OCI-LY1 (cell line): ENCODE measurements around the gene ATXN7L1.

Source experiments
- H2AFZ ChIP-seq: fragments of 200-600 bp; sonication (generic), shearing (Covaris generic); 2 replicates; pipeline ENCODE4 v1.6.0; 2014; ENCODE audit warnings: antibody characterized with exemption, mild to moderate bottlenecking, low read length
- H3F3A ChIP-seq: fragments of 200-600 bp; sonication (generic), shearing (Covaris generic); 2 replicates; pipeline ENCODE4 v1.6.0; 2014; ENCODE audit warnings: mild to moderate bottlenecking, antibody characterized with exemption, low read length, moderate library complexity; ENCODE audit not compliant: insufficient read depth
- H3K27ac ChIP-seq: fragments of 200-600 bp; sonication (generic); 2 replicates; pipeline ENCODE4 v1.5.1; 2014; ENCODE audit warnings: low read length, mixed run types, mild to moderate bottlenecking, low read depth; ENCODE audit not compliant: poor library complexity, severe bottlenecking
- H3K27me3 ChIP-seq: fragments of 200-600 bp; sonication (generic); 2 replicates; pipeline ENCODE4 v1.6.0; 2014; ENCODE audit warnings: antibody characterized with exemption, mild to moderate bottlenecking, low read length, moderate library complexity; ENCODE audit not compliant: insufficient read depth
- H3K36me3 ChIP-seq: fragments of 200-600 bp; sonication (generic); 2 replicates; pipeline ENCODE4 v1.6.1; 2014; ENCODE audit warnings: mild to moderate bottlenecking, antibody characterized with exemption, low read length, moderate library complexity, mixed read lengths; ENCODE audit not compliant: insufficient read depth
- H3K4me1 ChIP-seq: fragments of 200-600 bp; sonication (generic); 2 replicates; pipeline ENCODE4 v1.5.1; 2014; ENCODE audit warnings: mild to moderate bottlenecking, low read length, moderate library complexity; ENCODE audit not compliant: insufficient read depth, severe bottlenecking
- H3K4me2 ChIP-seq: fragments of 200-600 bp; sonication (generic), shearing (Covaris generic); 2 replicates; pipeline ENCODE4 v1.6.1; 2014; ENCODE audit warnings: low read length
- H3K4me3 ChIP-seq: fragments of 200-600 bp; sonication (generic); 2 replicates; pipeline ENCODE4 v1.5.1; 2014; ENCODE audit warnings: low read length, low read depth, mild to moderate bottlenecking, mixed read lengths; ENCODE audit not compliant: poor library complexity, severe bottlenecking
- H3K79me2 ChIP-seq: fragments of 200-600 bp; shearing (Covaris generic); 2 replicates; pipeline ENCODE4 v1.6.1; 2016; ENCODE audit warnings: mixed run types, low read length, mixed read lengths; ENCODE audit not compliant: insufficient read depth
- H3K9ac ChIP-seq: fragments of 200-600 bp; sonication (generic), shearing (Covaris generic); 2 replicates; pipeline ENCODE4 v1.6.1; 2014; ENCODE audit warnings: mild to moderate bottlenecking, low read length, mixed read lengths
- H3K9me2 ChIP-seq: fragments of 200-600 bp; sonication (generic), shearing (Covaris generic); 2 replicates; pipeline ENCODE4 v1.6.1; 2014; ENCODE audit warnings: low read depth, mild to moderate bottlenecking, low read length, mixed read lengths
- H3K9me3 ChIP-seq: fragments of 200-600 bp; shearing (Covaris generic); 2 replicates; pipeline ENCODE4 v1.6.1; 2014; ENCODE audit warnings: low read length, mixed read lengths
- H4K20me1 ChIP-seq: fragments of 200-600 bp; sonication (generic), shearing (Covaris generic); 2 replicates; pipeline ENCODE4 v1.6.0; 2016; ENCODE audit warnings: mild to moderate bottlenecking, low read length; ENCODE audit not compliant: insufficient read depth
- EZH2 ChIP-seq: fragments of 200-600 bp; sonication (generic), shearing (Covaris generic); IDR thresholded peaks from 2 replicates; pipeline ENCODE4 v1.8.0; 2017; ENCODE audit warnings: borderline replicate concordance, mixed run types, mild to moderate bottlenecking, antibody characterized with exemption, low read length, moderate library complexity, mixed read lengths
- TF ChIP-seq, protein P1 (sequence below): fragments of 200-600 bp; sonication (generic), shearing (Covaris generic); IDR thresholded peaks from 2 replicates; pipeline ENCODE4 v1.5.1; 2017; ENCODE audit warnings: mild to moderate bottlenecking, antibody characterized with exemption, low read length, moderate library complexity, mixed read lengths

Gene ATXN7L1

DNA sequence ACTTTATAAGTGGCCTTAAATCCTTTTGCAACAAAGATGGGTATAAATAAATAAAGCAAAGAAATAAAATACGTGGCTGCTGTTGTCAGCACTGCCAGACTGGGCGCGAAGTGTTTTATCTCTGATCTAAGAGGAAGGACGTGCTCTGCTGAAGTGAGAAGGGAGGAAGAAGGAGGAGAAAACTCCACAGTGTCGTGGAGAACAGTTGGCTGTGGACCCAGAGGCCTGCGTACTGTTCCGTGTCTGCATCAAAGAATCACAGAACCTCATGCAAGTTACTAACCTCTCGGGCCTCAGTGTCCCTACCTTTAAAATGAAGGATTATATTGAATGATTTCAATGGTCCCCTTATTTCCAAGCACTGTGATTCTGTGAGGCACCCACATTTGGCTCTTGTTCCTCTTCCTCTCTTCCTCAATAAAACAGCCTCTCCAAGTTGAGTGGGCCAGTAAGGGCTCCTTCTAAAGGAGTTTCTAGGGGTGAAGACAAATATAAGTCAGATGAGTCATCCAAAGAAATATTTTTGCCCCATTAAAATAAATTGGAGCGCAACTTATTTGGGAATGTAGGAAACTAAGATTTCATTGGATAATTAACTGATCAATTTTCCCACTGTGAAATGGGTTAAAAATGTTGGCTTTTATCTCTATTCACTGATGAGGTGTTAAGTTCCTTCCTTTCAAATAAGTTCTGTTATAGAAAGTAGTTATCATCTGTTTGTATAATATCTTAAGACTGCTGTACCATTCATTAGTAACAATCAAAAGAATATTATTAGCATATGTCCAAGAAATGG is 168.2 kb downstream of the ATXN7L1 start:
- Histone ChIP-seq H3K9ac (no peak overlapping the region), H3K27me3 (peaks cover 4% of the 10 kb centered on the region; the same call in 1 of the 2 replicates), H2AFZ (no peak overlapping the region), H3F3A (no peaks in the 10 kb centered on the region), H3K4me2 (no peak overlapping the region), H3K9me2 (no peaks in the 10 kb centered on the region), H3K36me3 (no peaks in the 10 kb centered on the region), H3K27ac (no peak overlapping the region), H3K79me2 (no peaks in the 10 kb centered on the region), H3K9me3 (peaks cover 10% of the 10 kb centered on the region), H4K20me1 (no peaks in the 10 kb centered on the region), H3K4me1 (no peaks in the 10 kb centered on the region), H3K4me3 (no peak overlapping the region)
- TF ChIP-seq, protein P1, sequence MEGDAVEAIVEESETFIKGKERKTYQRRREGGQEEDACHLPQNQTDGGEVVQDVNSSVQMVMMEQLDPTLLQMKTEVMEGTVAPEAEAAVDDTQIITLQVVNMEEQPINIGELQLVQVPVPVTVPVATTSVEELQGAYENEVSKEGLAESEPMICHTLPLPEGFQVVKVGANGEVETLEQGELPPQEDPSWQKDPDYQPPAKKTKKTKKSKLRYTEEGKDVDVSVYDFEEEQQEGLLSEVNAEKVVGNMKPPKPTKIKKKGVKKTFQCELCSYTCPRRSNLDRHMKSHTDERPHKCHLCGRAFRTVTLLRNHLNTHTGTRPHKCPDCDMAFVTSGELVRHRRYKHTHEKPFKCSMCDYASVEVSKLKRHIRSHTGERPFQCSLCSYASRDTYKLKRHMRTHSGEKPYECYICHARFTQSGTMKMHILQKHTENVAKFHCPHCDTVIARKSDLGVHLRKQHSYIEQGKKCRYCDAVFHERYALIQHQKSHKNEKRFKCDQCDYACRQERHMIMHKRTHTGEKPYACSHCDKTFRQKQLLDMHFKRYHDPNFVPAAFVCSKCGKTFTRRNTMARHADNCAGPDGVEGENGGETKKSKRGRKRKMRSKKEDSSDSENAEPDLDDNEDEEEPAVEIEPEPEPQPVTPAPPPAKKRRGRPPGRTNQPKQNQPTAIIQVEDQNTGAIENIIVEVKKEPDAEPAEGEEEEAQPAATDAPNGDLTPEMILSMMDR: no peak
- no peak for TF ChIP-seq EZH2

DNA sequence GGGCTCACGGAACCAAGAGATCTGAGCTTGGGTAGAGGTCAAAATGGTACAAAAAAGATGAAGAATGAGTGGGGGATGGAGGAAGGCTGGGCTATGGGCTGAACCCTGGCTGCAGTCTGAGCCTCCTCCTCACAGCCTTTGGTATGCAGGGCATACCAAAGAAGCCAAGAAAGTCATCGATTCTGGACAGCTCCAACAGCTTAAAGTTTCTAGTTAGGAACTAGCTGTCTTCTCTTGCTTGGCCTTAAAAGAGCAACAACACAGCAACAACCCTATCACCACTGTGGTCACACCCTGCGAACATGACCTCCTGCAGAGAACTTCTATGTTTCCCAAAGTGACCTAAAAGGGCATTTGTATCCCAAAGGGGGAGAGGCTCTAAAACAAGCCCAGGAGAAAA is 169.0 kb downstream of the ATXN7L1 start:
- H3K4me2 ChIP-seq: no peak overlapping the region
- peaks cover 10% of the 10 kb centered on the region for H3K9me3 ChIP-seq
- TF ChIP-seq, protein P1: no peak
- no peak for TF ChIP-seq EZH2

DNA sequence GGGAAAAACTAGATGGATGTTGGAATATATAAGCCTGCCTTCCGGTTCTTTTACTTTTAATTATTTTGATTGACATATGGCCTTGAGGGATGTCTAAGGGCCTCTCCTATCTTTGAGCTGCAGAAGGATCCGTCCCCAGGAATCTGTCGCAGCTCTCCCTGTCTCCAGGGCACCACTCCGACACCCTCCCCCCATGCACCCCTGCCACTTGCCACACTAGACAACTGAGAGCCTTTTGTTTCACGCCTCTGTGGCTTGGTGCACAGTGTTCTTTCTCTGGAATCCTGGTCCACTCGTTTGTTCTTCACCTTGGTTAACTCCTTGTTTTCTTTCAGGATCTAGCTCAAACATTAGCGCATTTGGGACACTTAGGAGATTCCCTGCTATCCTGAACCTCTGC is 171.0 kb downstream of the ATXN7L1 start:
- Histone ChIP-seq H2AFZ (no peak overlapping the region), H3K9ac (no peak overlapping the region), H3K4me3 (no peak overlapping the region), H3F3A (no peaks in the 10 kb centered on the region), H3K36me3 (no peaks in the 10 kb centered on the region), H3K9me2 (no peaks in the 10 kb centered on the region), H3K4me1 (no peaks in the 10 kb centered on the region), H3K79me2 (no peaks in the 10 kb centered on the region), H3K27ac (no peak overlapping the region), H3K27me3 (peaks cover 7% of the 10 kb centered on the region; the same call in 1 of the 2 replicates), H4K20me1 (no peaks in the 10 kb centered on the region), H3K9me3 (no peaks in the 10 kb centered on the region), H3K4me2 (no peak overlapping the region)
- TF ChIP-seq, protein P1: no peak
- no peak for TF ChIP-seq EZH2

More for the DNA sequence above, 169.0 kb downstream of the ATXN7L1 start:
- Histone ChIP-seq H4K20me1 (no peaks in the 10 kb centered on the region), H3K9me2 (no peaks in the 10 kb centered on the region), H3K27ac (no peak overlapping the region), H3K9ac (no peak overlapping the region), H3K4me1 (no peaks in the 10 kb centered on the region), H3K27me3 (peaks cover 4% of the 10 kb centered on the region; the same call in 1 of the 2 replicates), H2AFZ (no peak overlapping the region), H3K4me3 (no peak overlapping the region), H3K79me2 (no peaks in the 10 kb centered on the region), H3F3A (no peaks in the 10 kb centered on the region), H3K36me3 (no peaks in the 10 kb centered on the region)
